H54 (cell line): ENCODE results near the gene CPPED1.

Experiments
- DNase-seq: peaks from one replicate; pipeline ENCODE4 v3.0.0; 2011; ENCODE audit warnings: low spot score, mixed read lengths; ENCODE audit not compliant: insufficient read length
- FAIRE-seq: peaks from 3 replicates; lab custom pipeline; 2011; peaks lifted over from hg19 to GRCh38; lab: Jason Lieb, UNC
- POLR2A ChIP-seq: IDR thresholded peaks from 2 replicates; pipeline ENCODE4 v1.6.1; 2011; ENCODE audit warnings: low read depth, mild to moderate bottlenecking, low read length

Gene CPPED1

DNA sequence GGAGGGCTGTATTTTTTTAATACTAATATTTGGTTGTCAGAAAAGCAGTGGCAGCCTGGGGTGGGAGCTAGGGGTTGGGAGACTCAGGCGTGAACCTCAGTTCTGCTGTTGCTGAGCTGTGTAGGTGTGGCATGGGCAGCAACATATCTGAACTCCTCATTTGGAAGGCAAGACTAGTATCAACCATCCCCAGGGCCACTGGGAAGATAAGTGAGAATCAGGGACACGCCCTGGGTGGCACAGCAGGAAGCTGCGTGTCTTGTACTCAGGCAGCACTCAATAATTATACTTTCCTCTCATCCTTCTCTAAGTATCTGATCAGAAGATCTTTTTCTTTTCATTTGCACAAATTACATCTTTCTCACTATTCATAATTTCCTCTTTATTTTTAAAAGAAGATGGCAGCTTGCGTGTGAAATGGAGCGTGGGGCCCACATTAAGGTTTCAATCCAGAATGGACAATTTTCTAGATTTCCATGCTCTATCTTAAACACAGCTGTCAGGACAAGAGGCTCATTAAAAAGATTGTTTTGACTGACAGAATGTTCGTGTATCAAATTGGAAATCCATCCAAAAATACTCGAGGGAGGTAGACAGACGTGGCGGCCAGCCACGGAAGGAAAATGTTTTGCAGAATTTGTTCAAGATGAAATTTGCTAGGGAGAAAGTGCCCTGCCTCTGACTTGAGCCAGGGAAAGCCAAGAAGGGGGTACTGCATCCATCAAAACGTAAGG lies 121.1 kb downstream of the CPPED1 start:
- no peak for DNase-seq
- FAIRE-seq: no peak
- no peak for TF ChIP-seq POLR2A

- FAIRE-seq (no peak), DNase-seq (no peak)
- no peak for TF ChIP-seq POLR2A
These were observed 122.0 kb downstream of the CPPED1 start for GRCh38 chr16:12681653-12682052.

- FAIRE-seq (no peak), DNase-seq (no peak)
- TF ChIP-seq POLR2A: no peak
These were observed 123.2 kb downstream of the CPPED1 start for GRCh38 chr16:12680531-12680930.

- DNase-seq (no peak), FAIRE-seq (no peak)
- TF ChIP-seq POLR2A: no peak
These were observed 123.9 kb downstream of the CPPED1 start for GRCh38 chr16:12679660-12680272.

DNA sequence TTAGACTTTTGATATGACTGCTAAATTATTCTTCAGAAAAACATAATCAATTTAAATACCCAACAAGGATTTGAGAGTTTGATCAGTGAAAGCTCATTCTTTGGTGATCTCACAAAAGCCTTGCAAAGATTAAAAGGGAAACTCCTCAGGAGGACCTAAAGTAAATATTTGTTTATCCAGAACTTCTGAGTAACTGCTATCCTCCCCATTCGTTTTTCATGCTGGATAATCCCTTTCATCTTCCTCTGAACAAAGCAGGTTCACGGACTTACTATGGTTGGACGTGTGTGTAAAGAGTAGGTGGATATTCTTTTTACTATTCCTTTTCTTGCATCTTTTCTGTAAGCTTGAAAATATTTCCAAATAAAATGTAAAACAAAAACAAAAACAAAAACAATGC lies 124.7 kb downstream of the CPPED1 start:
- no peak for FAIRE-seq
- DNase-seq: no peak
- no peak for TF ChIP-seq POLR2A

DNA sequence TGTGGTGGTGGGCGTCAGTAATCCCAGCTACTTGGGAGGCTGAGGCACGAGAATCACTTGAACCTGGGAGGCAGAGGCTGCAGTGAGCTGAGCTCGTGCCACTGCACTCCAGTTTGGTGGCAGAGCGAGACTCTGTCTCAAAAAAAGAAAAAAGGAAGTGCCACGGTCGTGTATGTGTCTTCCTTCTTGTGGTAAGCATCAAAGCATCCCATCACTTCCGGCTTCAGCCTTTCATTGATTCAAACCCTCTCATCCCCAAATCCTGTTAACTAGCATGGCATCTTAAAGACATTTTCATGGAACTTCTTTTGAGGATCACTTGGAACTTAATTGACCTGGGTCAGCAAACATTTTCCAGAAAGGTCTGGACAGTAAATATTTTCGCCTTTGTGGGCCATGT lies 126.2 kb downstream of the CPPED1 start:
- DNase-seq (no peak), FAIRE-seq (no peak)

GRCh38 chr16:12675852-12676251 lies 127.8 kb downstream of the CPPED1 start:
- peak; percentile 12 for DNase-seq
- TF ChIP-seq POLR2A: no peak
- no peak for FAIRE-seq

More for the DNA sequence above, 126.2 kb downstream of the CPPED1 start:
- no peak for TF ChIP-seq POLR2A

DNA sequence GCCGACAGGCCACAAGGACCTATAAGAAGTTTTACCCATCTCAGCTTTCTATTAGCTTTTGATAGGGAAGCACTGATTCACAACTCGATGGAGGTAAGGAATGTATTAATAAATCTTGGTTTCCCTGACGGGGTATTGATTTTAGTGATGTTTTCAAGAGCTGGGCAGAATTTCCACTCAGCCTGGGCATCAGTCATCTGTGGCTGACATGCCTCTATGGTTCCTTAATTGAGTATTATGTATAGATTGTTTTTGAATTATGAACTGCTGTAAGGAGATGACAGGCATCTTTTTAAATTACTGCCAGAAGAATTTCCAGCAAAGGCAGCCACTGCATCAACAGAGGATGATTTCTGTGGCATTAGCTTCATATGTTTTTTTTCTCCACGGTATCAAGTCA lies 128.6 kb downstream of the CPPED1 start:
- DNase-seq: no peak
- TF ChIP-seq POLR2A: no peak
- no peak for FAIRE-seq

DNA sequence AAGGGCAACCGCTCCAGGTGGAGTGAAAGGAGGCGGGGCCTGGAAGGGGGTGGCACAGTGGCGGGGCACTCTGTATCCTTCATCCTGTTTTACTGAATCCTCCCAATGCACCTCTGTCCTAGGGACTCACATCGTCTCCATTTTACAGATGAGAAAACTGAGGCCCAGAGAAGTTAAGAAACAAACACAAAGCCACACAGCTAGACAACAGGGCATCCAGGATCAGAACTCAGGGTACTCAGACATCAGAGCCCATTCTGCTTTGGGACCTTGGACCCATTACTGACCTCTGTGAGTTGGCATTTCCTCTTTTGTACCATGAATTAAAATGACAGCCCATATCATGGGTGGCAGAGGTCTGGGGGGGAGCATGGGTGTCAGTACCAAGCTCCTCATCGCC lies 129.2 kb downstream of the CPPED1 start:
- TF ChIP-seq POLR2A: no peak
- no peak for FAIRE-seq
- no peak for DNase-seq

GRCh38 chr16:12674071-12674470 lies 129.6 kb downstream of the CPPED1 start:
- DNase-seq: peak; percentile 19
- no peak for TF ChIP-seq POLR2A
- no peak for FAIRE-seq

GRCh38 chr16:12673466-12673865 lies 130.2 kb downstream of the CPPED1 start:
- DNase-seq (no peak), FAIRE-seq (no peak)
- no peak for TF ChIP-seq POLR2A

DNA sequence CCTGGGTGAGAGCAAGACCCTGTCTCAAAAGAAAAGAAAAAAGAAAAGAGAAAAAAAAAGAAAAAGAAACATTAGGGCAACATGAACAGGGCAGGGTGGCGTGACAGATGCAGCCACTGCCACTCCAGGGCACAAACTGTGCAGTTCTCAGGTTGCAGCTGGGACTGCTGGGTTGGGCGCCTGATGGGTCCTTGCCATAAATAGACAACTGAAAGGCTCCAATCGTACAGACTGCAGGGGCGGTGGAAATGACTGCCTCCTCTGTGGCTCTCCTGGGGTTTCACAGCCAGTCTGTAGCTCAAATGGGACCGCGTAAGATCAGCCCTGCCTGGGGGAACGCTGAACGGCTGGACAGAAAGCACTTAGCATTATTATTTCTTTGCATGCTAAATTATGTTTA lies 130.7 kb downstream of the CPPED1 start:
- TF ChIP-seq POLR2A: no peak
- DNase-seq (no peak), FAIRE-seq (no peak)

- FAIRE-seq: no peak
- DNase-seq: no peak
- TF ChIP-seq POLR2A: no peak
These were observed 133.8 kb downstream of the CPPED1 start for GRCh38 chr16:12669908-12670307.

- no peak for TF ChIP-seq POLR2A
- DNase-seq (no peak), FAIRE-seq (no peak)
These were observed 135.8 kb downstream of the CPPED1 start for GRCh38 chr16:12667909-12668308.

DNA sequence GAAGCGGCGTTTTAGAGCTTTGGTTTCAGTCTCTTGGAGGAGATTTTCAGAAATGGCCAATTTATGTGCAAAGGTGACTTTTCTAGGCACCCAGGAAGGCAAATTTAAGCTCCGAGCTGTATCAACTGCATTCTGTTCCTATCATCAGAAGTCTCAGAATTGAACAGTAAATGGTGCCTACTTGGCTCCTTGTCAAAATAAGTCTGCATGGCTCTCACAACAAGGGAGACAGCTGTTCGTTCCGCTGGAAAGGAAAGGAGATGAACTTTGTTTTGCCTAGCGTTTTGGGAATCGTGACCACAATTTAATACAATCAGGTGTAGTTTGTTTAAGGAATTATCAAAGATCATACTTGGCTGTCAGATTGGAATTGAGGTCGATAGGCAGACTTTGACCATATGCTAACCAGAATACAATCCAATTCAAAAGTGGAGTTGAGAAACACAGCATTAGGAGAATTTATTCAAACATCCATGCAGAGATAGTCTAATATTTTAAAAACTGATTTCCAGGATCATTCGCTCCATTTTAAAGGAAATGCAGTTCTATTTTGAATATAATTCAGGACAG lies 139.4 kb downstream of the CPPED1 start:
- no peak for TF ChIP-seq POLR2A
- no peak for FAIRE-seq
- DNase-seq: no peak
